LoVo (cell line): Measurements from ENCODE around the gene CD55.
"Not testable (repeated sequence)": the region's sequence is repeated elsewhere in the genome, so short reads cannot be mapped to it uniquely, and the experiment has no call there.

ENCODE experiments used
- DNase-seq: peaks from one replicate; pipeline ENCODE4 v3.0.0-alpha.2; 2016; ENCODE audit warnings: low spot score

The CD55 gene

DNA sequence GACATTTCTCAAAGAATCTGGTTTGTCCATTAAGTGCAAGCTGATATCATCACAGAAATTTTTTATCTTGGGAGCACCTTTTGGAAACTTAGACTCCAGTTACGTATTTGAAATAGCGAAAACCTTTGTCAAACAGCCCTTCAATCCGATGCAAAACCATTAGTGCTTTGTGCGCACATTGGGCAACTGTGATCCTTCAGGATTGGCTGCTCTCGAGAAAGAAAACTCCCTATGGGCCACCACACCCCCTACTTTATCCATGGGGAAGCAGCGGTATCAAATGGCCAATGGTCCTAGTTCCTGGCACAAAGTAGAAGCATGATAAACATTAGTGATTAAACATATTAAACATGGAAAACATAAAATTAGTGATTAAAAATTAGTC lies 16.0 kb upstream of the CD55 start:
- DNase-seq = no peak

DNA sequence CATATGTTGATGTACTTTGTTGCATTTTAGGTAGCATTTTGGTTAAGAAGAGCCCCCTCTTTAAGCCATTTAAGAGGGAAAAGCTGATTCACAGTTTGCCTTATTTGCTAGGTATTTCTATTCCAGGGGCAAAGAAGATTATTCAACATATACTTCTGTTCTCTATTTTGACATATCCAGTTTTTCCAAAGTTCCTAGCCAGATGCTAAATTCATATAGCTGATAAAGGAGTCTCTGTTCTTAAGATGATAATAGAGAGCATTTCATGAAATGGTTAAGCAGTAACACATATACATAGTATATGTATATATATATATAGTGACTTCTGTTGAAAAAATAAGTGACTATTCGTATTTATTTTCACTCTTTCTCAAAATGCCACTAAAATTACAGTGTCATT lies 15.5 kb upstream of the CD55 start:
- DNase-seq = no peak

DNA sequence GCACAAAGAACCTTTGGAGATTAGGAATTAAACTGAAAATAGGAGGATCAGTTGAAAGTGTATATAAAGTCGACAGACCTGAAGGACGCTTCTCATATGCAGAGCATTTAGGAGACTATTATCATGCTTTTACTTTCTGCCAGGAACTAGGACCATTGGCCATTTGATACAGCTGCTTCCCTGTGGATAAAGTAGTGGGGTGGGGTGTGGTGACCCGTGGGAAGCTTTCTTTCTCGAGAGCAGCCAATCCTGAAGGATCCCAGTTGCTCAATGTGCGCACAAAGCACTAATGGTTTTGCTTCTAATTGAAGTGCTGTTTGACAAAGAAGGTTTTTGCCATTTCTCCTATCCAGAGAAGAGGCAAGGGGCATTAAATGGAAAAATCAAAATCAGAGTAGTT lies 14.9 kb upstream of the CD55 start:
- no peak for DNase-seq

DNA sequence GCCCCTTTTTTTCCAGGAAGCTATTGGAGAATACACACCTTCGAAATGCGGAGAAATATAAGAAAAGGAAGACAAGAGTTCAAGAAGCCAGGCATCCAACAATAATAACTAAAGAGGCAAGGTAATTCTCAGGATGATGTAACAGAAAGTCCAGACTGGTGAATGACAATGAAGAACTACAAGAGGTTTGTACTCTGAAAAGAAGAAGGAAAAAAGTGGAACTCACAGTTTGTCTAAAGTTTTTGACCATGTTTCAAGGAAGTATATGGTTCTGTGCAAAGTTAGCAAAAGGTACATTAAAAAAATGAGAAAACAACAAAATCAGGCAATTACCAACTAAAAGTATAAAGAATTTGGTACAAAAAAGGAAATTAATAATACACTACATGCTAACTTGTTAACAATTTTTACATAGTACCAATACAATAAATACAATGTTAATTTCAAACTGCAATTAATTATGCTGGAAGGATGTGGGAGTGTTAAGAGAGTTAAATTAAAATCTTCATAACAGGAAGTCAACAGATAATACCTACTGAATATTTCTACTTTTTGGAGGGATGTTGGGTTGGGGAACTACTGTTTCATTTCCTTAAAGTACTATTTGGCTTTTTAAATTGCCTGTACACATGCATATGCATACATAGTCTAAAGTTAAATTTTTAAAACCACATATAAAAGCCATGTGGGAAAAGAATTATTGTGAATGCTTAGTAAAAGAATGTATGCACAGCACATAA lies 12.9 kb upstream of the CD55 start:
- no peak for DNase-seq

DNA sequence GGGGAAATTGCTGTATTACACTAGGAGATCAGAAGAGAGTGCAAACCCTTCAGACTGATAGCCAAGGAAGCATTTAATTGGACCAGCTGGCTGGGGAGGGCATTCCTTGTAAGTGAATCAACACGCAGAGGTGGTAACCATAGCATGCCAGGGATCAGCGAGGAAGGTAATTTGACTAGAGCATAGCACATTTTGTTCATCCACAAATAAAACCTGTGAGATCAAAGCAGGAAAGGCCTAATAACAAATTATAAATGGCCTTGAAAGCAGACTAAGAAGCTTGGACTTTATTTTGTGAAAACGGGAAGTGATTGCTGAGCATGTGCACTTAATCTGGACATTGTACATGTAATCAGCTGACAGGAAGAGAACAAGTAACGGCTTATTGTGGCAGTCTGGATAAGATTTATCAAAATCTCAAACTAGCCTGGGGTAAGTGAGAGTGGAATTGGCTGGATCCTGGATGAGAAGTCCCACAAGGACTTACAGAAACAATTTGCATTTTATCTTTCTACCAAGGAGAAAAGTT lies 11.7 kb upstream of the CD55 start:
- DNase-seq = peak; percentile 84

DNA sequence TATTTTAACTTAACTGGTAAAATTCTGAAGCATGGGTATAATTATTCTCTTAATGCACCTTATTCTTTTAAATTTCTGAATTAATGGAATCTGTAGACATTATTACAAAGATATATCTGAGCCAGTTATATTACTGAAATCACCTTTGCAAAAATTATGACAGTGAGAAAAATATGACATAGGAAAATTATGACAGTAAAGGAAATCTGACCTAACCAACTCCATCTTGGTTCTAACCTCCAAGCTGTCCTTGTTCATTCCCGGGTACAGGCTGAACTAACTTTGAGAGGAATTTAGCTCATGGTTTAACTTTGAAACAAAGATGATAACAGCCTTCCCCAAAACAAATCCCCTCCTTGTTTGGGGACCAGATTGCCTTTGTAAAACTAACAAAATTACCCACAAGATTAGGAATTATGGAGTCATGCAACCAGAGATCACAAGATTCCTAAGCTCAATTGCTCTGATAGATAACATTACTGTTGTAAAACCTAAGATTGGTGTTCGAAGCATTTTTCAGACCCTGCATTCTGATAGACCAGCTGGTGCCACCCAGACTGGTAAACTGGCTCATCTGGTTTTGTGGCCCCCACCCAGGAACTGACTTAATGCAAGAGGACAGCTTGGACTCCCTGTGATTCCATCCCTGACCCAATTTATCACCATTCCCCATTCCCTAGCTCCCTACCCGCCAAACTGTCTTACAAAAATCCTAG lies 9.4 kb upstream of the CD55 start:
- no peak for DNase-seq

DNA sequence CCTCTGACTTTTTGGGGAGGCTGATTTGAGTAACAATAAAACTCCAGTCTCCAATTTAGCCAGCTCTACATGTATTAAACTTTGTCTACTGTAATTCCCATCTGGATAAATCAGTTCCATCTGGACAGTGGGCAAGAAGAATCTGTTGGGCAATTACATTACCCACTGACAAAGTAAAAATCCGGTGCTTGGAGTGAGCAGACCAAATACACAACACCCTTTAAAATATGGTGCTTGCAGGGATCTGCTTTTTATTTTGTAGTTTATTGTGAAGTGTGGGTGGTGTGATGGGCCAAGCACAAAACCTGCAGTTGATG lies 8.9 kb upstream of the CD55 start:
- DNase-seq = no peak

DNA sequence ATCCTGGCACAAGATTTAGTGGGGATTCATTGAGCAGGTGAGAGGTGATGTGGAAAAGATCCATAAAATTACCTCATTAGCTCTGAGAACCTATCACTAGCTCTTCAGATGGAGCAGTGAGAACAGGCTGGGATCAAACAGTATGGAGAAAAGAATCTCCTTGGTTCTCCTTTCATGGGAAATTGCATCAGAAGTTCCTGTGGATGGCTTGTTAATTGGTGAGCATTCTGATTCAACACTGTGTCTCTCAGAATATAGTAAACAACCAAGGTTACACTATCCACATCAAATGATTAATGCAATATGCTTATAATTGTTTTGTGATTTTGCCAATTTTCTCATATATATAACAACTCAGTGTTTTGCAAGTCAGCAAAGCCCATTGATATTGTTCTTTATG lies 8.3 kb upstream of the CD55 start:
- no peak for DNase-seq

DNA sequence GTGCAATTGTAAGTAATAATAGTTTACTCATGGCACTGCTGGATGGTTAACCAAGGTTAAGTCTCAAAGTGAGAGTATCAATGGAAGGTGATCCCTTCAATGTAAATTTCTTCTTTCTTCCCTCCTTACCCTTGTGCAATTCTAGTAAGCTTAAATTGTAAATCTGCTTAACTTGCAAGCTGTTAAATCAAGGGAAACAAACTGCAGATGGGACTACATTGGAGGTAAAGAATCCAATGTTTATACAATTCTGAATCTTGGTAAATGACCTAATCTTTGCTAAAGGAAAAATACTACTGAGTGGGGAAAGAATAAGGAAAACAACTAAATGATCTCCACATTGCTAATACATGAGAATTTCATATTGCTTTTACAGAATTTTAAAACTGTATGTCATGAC lies 6.7 kb upstream of the CD55 start:
- no peak for DNase-seq

DNA sequence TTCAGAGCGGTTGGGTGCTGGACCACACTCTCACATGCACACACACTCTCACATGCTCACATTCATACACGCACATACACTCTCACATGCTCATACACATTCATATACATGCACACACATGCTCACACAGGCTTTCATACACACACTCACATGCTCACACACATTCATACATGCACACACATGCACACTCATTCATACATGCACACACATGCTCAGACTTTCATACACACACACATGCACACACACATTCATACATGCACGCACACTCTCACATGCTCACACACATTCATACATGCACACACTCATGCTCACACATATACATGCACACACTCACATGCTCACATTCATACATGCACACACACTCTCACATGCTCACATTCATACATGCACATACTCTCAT lies 6.0 kb upstream of the CD55 start:
- no peak for DNase-seq

DNA sequence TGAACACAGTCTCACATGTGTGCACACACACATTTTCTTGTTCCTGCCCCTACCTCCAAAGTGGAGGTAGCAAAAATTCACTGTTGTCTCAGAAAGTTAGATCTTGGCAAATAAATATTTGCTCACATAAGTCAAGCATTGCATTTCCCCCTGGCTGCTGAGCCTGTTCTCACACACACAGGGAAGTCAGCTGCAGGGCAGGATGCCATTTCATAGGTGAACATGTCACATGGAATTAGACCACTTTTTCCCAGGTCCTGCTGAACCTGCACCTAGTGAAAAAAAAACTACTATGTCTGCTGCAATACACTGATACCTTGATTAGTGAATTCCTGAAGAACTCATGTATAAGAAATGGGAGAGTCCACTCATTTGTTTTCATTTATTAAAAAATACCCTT lies 5.3 kb upstream of the CD55 start:
- DNase-seq = no peak

DNA sequence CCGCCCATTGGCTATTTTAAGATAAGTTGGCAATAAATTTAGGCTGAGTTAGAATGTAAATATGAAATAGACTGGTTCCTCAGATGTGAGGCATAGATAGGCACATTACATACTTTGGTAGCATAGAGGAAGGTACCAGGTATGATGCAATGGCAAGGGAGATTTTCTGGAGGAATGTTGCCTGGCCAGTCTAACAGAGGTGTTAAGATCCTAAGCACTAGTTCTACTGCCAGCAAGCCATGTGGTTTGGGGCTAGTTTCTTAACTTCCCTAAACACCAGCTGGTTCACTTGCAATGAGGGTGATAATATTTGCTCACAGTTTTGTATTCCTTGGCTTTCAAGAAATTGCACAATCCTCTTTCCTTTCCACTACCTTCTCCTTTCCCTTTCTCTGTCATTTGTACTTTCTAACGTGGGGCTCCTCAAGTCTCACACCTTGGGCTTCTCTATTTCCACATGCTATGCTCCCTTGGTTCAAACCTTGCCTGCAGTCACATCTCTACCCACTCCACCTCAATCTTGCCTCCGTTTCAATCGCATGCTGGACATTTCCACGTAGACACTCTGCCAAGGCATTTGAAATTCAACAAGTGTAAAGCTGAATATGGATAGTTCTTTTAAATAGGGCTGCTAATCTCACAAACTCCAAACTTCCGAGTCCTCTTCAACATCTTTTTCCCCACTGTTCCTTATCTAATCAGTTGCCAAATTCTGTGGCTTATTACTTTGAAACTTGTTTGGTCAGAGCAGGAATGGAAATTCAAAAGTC lies 4.7 kb upstream of the CD55 start:
- peak; percentile 80 for DNase-seq

DNA sequence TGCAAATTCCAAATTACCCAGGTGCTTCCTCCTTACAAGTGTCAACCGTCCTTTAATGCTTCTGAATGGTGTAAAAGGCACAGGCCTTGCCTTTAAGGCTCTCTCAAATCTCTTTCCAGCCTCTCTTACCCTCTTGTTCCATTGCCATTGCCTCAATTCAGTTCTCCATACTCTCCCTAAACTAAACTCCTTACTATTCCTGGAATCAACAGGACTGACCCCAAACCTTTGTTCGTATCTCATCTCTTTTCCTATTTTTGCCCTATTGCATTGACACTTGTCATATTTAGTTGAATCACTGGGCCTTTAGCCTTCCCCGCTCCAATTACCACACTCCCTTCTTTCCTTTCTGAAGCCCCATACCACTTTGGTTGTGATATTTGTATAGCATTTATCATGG lies 3.9 kb upstream of the CD55 start:
- no peak for DNase-seq

DNA sequence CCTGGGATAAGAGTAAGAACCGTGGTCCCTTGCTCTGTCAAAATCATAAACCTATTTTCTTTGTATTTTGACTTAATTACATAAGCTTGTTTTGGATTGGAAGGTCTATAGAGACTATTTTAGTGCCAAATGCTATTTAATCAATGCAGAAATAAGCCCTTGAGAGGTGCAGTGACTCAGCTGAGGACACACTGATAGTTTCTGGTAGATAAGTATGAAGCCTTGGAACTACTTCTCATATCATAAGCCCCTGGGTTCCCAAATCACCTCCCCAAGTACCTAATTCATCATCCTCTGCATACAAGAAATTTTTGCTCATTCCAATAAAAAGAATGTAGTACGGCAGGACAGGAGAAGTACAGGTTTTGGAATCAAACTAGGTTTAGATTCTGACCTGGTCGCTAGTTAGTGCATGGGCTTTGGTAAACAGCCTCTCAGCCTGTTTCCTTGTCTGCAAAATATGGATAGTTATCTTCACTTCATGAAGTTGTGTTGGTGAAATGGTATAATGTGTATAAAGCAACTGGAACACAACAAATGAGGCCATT lies 3.3 kb upstream of the CD55 start:
- no peak for DNase-seq

DNA sequence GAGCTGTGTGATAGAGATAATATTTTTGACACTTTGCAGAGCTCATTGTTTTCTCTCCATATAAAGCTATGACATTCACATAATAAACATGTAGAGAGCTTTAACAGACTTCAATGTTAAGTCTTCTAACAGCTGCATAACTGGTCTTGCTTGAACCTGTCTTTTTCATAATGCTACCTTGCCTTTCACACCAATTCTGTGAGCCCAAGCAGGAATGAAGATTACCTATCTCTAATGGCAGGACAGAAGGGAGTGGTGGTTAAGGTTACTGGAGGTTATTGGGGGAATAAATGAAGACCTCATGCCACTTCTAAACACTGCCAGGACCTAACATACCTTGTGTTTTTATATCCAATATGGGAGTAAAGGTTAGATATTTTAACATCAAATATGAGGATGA lies 2.3 kb upstream of the CD55 start:
- no peak for DNase-seq

DNA sequence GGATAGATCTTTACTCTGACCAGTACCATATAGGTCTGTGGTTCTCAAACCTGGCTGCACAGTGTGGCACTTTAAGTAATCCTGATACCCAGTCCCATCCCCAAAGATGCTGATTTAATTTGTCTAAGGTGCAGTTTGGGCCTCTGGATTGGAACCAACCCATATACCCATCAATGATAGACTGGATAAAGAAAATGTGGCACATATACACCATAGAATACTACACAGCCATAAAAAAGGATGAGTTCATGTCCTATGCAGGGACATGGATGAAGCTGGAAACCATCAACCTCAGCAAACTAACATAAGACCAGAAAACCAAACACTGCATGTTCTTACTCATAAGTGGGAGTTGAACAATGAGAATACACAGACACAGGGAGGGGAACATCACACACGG lies 1.4 kb upstream of the CD55 start:
- DNase-seq = not testable (repeated sequence)

DNA sequence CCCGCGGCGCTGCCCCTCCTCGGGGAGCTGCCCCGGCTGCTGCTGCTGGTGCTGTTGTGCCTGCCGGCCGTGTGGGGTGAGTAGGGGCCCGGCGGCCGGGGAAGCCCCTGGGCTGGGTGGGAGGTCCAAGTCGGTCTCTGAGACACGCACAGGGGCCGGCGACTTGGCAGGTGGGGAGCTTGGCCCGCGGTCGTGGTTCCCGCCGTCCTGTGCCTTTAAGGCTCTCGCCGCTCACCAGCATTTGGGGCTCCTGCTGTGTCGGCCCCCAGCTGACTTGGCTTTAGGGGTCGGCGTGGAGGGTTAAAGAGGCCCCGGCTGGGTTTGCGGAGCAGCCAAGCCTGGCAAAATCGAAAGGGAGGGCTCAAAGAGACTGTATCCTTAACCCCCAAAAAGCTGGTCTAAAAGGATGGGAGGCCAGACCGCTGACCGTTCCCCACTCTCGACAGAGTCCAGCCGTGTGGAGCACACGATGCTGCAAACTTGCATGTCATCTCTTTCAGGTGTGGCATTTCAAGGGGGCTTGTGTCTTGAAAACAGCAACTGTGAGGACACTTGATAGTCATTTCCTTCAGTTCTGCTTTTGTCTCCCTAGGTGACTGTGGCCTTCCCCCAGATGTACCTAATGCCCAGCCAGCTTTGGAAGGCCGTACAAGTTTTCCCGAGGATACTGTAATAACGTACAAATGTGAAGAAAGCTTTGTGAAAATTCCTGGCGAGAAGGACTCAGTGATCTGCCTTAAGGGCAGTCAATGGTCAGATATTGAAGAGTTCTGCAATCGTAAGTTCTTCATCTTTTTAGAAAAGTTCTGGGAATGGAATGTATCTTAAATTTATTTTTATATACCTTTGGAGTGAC lies 540 bp downstream of the CD55 start:
- DNase-seq = no peak

DNA sequence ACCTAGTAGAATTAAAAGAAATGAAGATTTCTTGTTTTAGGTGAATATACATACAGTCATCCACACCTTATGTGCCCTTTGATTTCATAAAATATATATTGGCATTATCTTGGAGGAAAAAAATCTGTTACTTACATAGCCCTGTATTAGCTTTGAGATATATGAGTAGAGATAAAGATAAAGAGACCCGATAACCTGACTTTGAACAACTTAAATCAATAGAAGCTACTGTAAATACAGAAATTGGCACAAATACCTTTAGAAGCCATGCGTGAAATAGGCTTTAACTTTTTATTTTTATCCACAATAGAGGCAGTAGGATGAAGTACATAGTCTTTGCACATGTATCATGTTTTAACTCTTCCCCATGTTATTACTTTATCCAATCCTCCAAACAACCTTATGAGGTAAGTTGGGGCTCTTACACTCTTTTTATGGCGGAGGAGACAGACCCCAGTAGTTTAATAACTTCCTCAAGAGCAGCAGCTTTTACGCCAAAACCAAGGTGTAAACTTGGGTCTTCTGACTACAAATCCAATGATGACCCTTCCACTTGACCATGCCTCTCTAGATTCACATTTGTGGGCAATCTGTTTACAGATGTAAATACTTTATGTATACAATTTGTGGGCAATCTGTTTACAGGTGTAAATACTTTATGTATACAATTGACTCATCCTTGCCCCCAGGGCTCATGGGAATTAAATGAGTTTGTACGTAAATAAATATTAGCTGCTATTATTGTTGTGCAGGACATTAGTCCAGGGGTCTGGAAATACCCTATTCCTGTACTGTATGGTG lies 2.1 kb downstream of the CD55 start:
- no peak for DNase-seq

DNA sequence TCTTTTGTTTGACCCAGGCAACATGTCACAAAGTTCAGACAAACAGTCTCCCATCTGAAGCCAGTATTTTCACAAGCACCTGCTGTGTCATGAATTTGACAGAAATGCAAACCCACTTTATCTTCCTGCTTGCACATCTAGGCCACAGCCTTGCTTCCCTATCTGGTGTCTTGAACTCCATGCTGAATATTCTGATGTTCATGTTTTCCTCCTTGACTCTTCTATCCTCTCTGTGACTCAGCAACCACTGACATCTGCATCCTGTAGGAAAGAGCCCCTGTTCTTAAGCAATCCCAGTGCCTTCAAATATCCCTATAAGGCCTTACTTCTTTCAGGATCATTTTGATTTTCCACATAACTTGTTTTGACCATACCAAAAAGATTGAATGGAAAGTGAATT lies 6.5 kb downstream of the CD55 start:
- no peak for DNase-seq

DNA sequence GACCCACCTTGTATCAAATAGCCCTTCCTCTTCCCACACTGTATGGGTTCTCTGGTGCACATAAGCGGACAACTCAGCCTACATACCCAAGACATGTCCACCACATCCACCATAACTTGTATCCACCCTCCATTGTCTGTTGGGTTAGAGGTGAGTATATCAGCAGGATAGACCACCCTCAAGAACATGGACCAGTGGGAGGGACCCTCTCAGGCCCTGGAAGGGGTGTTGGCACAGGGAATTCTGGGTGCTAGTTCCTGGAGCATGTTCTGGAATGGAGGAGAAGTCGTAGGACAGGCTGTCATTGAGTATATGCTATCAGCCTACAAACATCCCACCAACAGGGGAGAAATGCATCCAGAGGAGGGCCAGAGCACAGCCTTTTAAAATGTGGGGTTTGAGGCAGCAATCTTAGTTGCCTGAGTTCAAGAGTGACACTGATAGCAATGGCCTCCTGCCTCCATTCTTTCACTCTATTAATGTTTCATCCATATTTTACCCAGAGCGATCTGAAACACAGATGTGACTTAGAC lies 7.5 kb downstream of the CD55 start:
- DNase-seq = no peak

DNA sequence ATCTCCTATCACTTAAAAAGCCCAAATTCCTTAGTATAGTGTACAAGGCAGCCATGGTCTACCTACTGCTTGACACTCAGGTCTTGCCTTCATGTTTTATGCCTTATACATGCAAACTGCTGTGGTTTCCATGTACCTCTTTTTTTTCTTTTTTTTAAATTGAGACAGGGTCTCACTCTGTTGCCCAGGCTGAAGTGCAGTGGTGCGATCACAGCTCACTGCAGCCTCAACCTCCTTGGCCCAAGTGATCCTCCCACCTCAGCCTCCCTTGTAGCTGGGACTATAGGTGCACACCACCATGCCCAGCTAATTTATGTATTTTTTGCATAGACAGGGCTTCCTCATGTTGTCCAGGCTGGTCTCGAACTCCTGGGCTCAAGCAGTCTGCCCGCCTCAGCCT lies 8.0 kb downstream of the CD55 start:
- DNase-seq = no peak
